IPS DF 4.7 (cell line): ENCODE measurements around the gene PEX11B.

ENCODE experiments used
- DNase-seq: peaks from one replicate; pipeline ENCODE4 v3.0.0-alpha.2; 2013; ENCODE audit warnings: low spot score; ENCODE audit errors: extremely low read depth

PEX11B gene

GRCh38 chr1:145918144-145918991, at the start of gene PEX11B:
Gene PEX11B, minus strand, starts transcription at chr1:145918717. Its CDS starts 29 bp downstream, at chr1:145918688.
- DNase-seq: no peak

GRCh38 chr1:145967288-145967687, 48.8 kb upstream of the PEX11B start:
- DNase-seq: no peak

GRCh38 chr1:145965119-145965744, 46.7 kb upstream of the PEX11B start:
- no peak for DNase-seq

- DNase-seq: peak; percentile 83
Observed at GRCh38 chr1:145964328-145965118, 46.0 kb upstream of the PEX11B start, which contains the start of the genes ANKRD34A and POLR3GL. Gene ANKRD34A, minus strand, starts transcription at chr1:145964575. Its CDS starts 2,816 bp downstream, at chr1:145961759. Gene POLR3GL, plus strand, starts transcription at chr1:145964690. Its CDS starts 10,176 bp downstream, at chr1:145974866.

- DNase-seq: no peak
Observed at GRCh38 chr1:145963265-145964019, 44.9 kb upstream of the PEX11B start.

- no peak for DNase-seq
Observed at GRCh38 chr1:145962157-145963102, 43.9 kb upstream of the PEX11B start.

GRCh38 chr1:145961425-145962156, 43.1 kb upstream of the PEX11B start:
- DNase-seq: no peak

GRCh38 chr1:145961109-145961424, 42.5 kb upstream of the PEX11B start:
- DNase-seq: no peak

GRCh38 chr1:145960468-145961108, 42.1 kb upstream of the PEX11B start:
- DNase-seq: no peak

- no peak for DNase-seq
Observed at GRCh38 chr1:145959957-145960467, 41.5 kb upstream of the PEX11B start.

- no peak for DNase-seq
Observed at GRCh38 chr1:145959333-145959732, 40.8 kb upstream of the PEX11B start.

- no peak for DNase-seq
Observed at GRCh38 chr1:145958734-145959133, 40.2 kb upstream of the PEX11B start.

- DNase-seq: peak; percentile 92
Observed at GRCh38 chr1:145957443-145958319, 39.2 kb upstream of the PEX11B start, which contains the start of gene LIX1L. Gene LIX1L, minus strand, starts transcription at chr1:145958017. Its CDS starts 90 bp downstream, at chr1:145957927.

GRCh38 chr1:145956781-145957442, 38.4 kb upstream of the PEX11B start:
- no peak for DNase-seq

- no peak for DNase-seq
Observed at GRCh38 chr1:145956361-145956760, 37.8 kb upstream of the PEX11B start.

- DNase-seq: no peak
Observed at GRCh38 chr1:145955436-145955835, 36.9 kb upstream of the PEX11B start.

- DNase-seq: no peak
Observed at GRCh38 chr1:145953861-145954260, 35.3 kb upstream of the PEX11B start.
